Midbrain (tissue), 1 donor: ENCODE data around the gene PSMA2.
"Not testable (repeated sequence)": the region's sequence is repeated elsewhere in the genome, so short reads cannot be mapped to it uniquely, and the experiment has no call there.

ENCODE experiments used
- DNase-seq: peaks from one replicate; lab custom pipeline; 2025; lab: John Stamatoyannopoulos, UW

Gene PSMA2

GRCh38 chr7:42907316-42907715 lies 24.7 kb downstream of the PSMA2 start:
- DNase-seq, result no peak

DNA sequence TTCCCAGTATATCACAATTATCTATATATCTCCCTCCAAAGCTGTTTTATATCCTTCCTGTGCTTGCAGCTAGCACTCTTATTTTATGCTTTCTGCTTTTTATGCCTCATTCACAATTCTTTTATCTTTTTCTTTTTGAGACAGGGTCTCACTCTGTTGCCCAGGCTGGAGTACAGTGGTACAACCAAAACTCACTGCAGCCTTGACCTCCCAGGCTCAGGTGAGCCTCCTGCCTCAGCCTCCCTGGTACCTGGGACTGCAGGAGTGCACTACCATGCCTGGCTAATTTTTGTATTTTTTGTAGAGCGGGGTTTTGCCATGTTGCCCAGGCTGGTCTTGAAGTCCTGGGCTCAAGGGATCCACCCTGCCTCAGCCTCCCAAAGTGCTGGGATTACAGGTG lies 25.8 kb downstream of the PSMA2 start:
- DNase-seq, result no peak

DNA sequence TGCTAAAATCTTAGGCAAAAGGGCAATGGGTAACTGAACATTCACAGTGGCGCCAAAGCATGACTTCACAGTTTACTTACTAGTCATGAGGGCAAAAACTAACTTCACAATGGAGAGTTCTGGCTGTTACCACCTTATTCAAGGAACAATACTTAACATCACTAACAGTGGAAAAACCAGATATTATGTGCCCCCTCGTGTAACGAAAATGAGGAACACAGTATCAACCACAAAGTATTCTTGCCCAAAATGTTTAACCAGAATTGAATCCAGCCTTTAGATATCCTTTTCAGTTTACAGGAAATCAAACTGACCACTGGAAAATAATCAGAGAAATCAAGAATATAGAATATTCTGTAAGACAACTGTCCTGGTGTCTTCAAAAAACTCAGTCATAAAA lies 29.6 kb downstream of the PSMA2 start:
- DNase-seq, result no peak

DNA sequence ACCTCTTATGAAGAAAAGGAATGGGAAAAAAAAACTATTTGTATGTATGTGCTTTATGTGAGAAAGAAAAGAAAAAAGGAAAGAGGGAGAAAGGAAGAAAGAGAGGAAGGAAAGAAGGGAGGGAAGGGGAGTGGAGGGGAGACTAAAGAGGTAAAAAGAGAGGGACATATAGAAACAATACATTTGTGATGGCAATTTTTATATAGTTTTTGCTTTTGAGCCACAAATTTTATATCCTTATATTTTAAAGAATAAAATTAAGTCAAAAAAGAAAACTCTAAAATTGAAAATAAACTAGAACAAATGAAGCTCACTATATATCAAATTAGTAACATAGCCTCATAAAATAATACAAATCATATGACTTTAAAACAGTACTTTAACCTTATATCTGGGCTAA lies 31.1 kb downstream of the PSMA2 start:
- no peak for DNase-seq

DNA sequence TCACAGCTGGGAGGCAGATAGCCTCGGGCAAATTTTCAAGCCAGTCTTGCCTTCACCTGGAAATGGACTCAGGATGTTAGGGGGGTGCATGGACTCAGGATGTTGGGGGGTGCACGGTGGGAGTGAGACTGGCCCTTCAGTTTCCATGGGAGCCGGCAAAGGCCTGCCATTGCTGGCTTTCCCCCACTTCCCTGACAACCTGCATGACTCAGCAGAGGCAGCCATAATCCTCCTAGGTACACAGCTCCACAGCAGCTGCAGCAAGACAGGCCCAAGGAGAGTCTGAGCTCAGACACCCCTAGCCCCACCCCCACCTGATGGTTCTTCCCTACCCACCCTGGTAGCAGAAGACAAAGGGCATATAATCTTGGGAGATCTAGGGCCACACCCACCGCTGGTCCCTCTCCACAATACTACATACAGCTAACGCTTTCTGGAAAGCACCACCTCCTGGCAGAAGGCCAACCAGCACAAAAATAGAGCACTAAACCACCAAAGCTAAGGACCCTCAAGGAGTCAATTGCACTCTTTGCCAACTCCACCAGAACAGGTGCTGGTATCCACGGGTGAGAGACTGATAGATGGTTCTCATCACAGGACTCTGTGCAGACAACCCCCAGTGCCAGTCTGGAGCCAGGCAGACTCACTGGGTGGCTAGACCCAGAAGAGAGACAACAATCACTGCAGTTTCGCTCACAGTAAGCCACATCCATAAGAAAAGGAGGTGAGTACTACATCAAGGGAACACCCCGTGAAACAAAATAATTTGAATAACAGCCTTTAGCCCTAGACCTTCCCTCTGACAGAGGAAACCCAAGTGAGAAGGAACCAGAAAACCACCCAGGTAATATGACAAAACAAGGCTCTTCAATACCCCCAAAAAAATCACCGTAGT lies 38.4 kb downstream of the PSMA2 start:
- no peak for DNase-seq

- DNase-seq, result no peak
These were observed 45.0 kb downstream of the PSMA2 start for GRCh38 chr7:42886893-42887505.

DNA sequence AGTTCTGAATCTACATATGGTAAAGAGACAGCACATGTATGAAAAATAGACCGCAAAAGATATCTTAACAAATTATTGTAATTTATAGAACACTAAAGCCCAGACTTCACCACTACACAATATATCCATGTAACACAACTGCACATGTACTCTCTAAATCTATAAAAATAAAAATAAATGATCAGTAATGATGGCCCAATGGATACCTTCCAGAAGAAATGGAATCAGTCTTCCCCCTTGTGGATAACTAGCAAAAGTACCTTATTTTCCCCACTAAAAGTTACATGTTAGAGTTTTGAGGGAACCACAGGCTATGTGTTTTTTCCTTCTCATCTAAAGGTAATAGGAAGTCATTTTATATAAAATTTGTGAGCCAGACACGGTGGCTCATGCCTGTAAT lies 45.8 kb downstream of the PSMA2 start:
- DNase-seq, result no peak

- not testable (repeated sequence) for DNase-seq
These were observed 46.8 kb downstream of the PSMA2 start for GRCh38 chr7:42885183-42885582.

GRCh38 chr7:42883950-42884349 lies 48.0 kb downstream of the PSMA2 start:
- DNase-seq, result no peak

DNA sequence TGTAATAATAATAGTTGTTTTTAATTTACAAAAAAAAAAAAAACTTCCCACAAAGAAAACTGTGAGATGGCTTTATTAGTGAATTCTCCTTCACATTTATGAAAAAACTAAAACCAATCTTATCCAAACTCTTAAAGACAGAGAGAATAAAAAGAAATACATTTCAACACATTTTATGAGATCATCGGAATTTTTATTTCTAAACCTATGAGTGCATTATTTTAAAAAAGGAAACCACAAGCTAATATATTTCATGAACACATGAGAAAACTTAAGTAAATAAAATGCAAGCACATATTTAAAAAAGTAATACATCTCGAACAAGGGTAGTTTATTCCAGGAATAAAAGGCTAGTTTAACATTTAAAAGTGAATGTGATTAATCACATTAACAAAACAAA lies 51.6 kb downstream of the PSMA2 start:
- no peak for DNase-seq

DNA sequence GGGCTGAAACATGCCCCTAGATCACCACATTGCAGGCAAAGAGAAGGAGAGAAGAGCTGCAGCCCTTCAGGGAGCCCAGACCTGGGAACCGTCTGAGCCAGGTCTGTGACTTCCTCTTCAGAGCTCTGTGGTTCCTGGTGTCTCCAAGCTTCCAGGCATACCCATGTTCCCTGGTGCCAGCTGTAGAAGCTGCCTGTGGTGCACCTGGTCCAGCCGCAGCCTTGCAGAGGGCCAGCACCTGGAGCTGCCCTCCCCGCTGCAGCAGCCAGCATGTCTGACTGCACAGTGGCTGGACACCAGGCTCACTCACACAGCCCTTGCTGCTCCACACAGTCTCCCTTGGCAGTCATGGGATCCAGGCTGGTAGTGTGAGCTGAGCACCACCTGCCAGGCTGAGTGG lies 53.7 kb downstream of the PSMA2 start:
- DNase-seq, result no peak

- no peak for DNase-seq
These were observed 54.1 kb downstream of the PSMA2 start for GRCh38 chr7:42877862-42878261.

GRCh38 chr7:42876182-42877068 lies 55.5 kb downstream of the PSMA2 start:
- DNase-seq, result peak; percentile 53

DNA sequence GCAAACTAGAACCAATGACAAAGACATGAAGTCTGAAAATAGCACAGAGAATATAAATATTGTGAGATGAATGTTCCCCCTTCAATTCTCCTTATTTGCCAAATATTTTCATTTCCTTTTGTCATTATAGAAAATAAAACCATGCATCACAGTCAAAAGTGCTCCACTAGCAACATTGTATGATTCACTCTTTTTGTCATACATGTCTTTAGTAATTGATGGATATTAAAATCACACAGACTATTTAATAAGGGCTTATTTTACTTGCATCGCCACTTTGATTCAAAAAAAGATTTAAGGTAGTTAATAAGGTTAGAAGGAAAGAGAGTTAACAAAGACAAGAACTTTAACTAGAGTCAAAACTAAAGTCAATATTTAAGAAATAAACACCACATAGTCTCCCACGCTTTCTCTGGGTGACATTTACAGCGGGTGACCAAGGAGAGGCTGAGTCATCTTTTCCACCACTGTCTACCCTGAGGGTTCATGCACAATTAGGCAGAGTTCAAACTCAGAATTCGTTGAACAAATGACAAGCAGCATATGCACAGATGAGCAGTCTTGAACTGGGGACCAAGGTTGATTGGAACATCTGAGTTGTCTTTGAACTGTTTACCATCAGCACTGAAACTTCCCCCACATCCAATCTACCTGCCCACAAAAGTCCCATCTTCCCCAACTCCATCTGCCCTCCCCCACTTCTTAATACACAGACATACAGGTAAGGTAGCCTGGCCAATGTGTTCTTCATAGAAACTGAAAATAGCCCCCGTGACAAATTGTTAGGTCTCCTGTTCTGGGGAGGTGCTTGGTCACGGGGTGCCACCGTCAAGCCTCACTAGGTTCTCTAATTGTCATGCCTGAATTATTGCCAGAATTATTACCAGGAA lies 62.6 kb downstream of the PSMA2 start:
- no peak for DNase-seq

- DNase-seq, result no peak
These were observed 63.5 kb downstream of the PSMA2 start for GRCh38 chr7:42868480-42868879.
